ENCODE data around the gene ZNF615. TPM values are rescaled to one million over a fixed set of nuclear protein-coding genes. Genes with fewer than 3 reads are reported as not detected.
A peak's percentile ranks its signal among the peaks of the same experiment; 100 is the strongest.
"Not testable (repeated sequence)": the region's sequence is repeated elsewhere in the genome, so short reads cannot be mapped to it uniquely, and the experiment has no call there.

The ZNF615 gene
- 10 to 100 TPM in 3 of 4 donors, 1 to 10 TPM in 1; 3.6 to 23.9 (median 14.4) TPM for total RNA-seq

DNA sequence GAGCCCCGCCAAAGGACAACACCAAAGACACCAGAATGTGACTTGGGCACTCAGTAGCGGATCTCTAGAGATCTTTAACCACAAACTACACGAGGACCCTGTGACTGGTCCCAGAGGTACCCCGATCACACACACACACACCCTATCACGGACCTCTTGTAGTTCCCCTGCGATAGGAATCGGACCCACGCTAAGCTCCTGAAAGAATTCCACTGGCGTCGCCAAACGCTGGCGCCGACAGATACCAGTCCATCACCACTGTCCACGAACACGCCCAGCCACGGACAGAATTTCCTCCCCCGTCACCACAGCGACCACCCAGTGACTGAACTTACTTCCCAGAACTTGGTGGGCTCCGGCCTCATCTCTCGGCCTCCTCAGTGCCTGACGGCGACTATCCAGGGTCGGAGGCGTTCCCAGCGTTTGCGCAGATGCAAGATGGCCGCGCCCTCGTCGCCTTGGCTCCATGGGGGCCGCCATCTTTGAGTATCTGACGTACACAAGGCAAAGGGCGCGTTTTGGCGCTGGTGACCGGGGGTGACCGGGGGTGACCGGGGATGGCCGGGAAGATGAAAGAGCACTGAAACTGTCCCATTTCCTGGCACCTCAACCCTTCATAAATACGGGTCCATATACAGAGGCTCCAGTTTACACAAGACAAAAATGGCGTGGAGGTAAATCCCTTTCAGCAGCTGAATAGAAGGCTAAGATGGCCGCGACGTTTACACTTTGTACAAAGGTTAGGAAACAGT, at the start of gene ZNF615:
ZNF615 (minus strand) TSS at position 406 of the 752 bp plus-strand sequence. CDS start 4,500 bp downstream, outside the sequence.
- H3K27ac ChIP-seq, result peak within 1 kb of the TSS; percentile 73 to 92 (median 84)
- peak within 1 kb of the TSS; percentile 54 to 77 (median 64) for H3K4me3 ChIP-seq
- in situ Hi-C loops (cut with MboI; ENCODE audit: low pct_ligation_motif_present in 1 of 4, low pct_unique_long_range_greater_than_20kb in 1 of 4, low sequenced_read_pairs in 3 of 4) (no loop called here), intact Hi-C loops (cut with DNase I; ENCODE audit: low total_unique reads) (no loop called here)
- H3K36me3 ChIP-seq, result peaks cover 0 to 25% (median 11%) of the 10 kb centered on the region in 4 donors
- TF ChIP-seq, protein P1, sequence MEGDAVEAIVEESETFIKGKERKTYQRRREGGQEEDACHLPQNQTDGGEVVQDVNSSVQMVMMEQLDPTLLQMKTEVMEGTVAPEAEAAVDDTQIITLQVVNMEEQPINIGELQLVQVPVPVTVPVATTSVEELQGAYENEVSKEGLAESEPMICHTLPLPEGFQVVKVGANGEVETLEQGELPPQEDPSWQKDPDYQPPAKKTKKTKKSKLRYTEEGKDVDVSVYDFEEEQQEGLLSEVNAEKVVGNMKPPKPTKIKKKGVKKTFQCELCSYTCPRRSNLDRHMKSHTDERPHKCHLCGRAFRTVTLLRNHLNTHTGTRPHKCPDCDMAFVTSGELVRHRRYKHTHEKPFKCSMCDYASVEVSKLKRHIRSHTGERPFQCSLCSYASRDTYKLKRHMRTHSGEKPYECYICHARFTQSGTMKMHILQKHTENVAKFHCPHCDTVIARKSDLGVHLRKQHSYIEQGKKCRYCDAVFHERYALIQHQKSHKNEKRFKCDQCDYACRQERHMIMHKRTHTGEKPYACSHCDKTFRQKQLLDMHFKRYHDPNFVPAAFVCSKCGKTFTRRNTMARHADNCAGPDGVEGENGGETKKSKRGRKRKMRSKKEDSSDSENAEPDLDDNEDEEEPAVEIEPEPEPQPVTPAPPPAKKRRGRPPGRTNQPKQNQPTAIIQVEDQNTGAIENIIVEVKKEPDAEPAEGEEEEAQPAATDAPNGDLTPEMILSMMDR (IDR thresholded peaks at IDR 0.05), result no peak
- TF ChIP-seq POLR2A (IDR thresholded peaks at IDR 0.05) (no peak), EP300 (IDR thresholded peaks at IDR 0.05; ENCODE audit: low read depth) (no peak), POLR2AphosphoS5 (IDR thresholded peaks at IDR 0.05) (peak; percentile 46 to 53 (median 46))
- no peaks in the 10 kb centered on the region for H3K27me3 ChIP-seq
- H3K9me3 ChIP-seq, result peaks cover 17 to 27% of the 10 kb centered on the region in 2 donors
- peak; percentile 90 for DNase-seq
- WGBS, 2 donors (ENCODE audit: low coverage in 1 of 2), result 2 to 4% methylated on average over 9 to 39 of the region's 44 CpGs
- H3K4me1 ChIP-seq, result peaks cover 0 to 15% (median 6%) of the 10 kb centered on the region in 4 donors

DNA sequence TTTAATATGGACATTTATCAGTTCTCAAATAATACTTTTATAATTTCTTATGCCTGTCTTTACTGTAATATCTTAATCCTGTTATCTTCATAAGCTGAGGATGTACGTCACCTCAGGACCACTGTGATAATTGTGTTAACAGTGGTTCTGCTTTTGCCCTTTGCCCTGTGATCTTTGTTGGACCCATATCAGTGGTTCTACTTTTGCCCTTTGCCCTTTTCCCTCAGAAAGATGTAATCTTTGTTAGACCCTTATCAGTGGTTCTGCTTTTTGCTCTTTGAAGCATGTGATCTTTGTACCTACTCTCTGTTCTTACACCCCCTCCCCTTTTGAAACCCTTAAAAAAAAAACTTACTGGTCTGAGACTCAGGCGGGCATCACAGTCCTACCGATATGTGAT, 48.5 kb upstream of the ZNF615 start:
- DNase-seq; H3K27me3 ChIP-seq; H3K4me1 ChIP-seq; intact Hi-C loops (cut with DNase I; ENCODE audit: low total_unique reads); H3K27ac ChIP-seq; H3K36me3 ChIP-seq; in situ Hi-C loops (cut with MboI; ENCODE audit: low pct_ligation_motif_present in 1 of 4, low pct_unique_long_range_greater_than_20kb in 1 of 4, low sequenced_read_pairs in 3 of 4); H3K4me3 ChIP-seq: not testable (repeated sequence)
- WGBS, 2 donors (ENCODE audit: low coverage in 1 of 2), result 98 to 100% methylated on average over 3 of the region's 3 CpGs
- H3K9me3 ChIP-seq, result peaks cover 43 to 57% of the 10 kb centered on the region in 2 donors

DNA sequence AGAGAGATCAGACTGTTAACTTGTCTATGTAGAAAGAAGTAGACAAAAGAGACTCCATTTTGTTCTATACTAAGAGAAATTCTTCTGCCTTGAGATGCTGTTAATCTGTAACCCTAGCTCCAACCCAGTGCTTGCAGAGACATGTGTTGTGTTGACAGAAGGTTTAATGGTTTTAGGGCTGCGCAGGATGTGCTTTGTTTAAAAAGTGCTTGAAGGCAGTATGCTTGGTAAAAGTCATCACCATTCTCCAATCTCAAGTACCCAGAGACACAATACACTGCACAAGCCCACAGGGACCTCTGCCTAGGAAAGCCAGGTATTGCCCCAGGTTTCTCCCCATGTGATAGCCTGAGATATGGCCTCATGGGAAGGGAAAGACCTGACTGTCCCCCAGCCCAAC, 43.7 kb upstream of the ZNF615 start:
- intact Hi-C loops (cut with DNase I; ENCODE audit: low total_unique reads); H3K4me1 ChIP-seq; H3K4me3 ChIP-seq; H3K27me3 ChIP-seq; H3K36me3 ChIP-seq; in situ Hi-C loops (cut with MboI; ENCODE audit: low pct_ligation_motif_present in 1 of 4, low pct_unique_long_range_greater_than_20kb in 1 of 4, low sequenced_read_pairs in 3 of 4); DNase-seq; H3K27ac ChIP-seq: not testable (repeated sequence)
- peaks cover 28 to 32% of the 10 kb centered on the region in 2 donors for H3K9me3 ChIP-seq
- WGBS, 2 donors (ENCODE audit: low coverage in 1 of 2), result 38 to 74% methylated on average over 1 of the region's 1 CpG

DNA sequence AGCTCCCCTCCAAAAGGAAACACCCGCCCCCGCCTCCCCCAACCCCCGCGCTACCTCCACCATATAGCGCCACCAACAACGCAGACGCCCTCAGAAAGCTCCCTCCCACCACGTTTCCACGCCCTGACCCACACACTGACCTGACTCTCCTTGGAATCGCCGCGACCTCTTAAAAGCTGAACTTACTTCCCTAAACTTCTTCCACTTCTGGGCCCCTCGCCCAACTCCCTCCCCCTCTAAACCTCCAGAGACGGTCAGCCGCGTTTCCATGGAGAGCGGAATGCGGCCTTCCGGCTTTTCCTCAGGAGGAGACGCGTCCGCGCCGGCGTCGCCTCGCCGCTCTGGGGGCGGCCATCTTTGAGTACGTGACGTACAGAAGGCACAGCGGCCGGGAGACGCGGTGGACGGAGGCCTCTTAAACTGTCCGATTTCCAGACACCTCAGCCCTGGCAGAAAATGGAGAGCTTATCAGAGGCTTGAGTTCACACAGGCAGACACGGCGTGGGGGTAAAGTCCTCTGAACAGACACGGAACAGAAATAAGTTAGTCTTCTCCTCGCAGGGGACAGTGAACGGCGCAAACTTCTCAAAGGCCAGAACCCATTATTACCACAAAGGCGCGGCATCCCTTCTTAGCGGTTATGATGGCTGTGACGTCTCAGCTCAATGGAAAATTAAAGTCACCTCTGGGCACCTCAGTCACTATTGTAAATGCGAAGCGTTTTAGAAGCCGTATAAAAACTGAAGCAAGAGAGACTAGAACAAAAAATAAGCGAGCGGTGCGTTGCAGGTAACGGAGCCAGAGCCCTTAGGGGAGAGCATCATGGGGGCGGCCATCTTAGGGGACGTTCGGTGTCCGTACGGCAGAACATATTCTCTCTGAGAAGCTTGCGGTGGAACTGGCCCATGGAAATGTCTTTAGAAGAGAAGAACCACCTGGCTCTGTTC, 40.8 kb upstream of the ZNF615 start, which contains the start of gene ZNF432:
ZNF432 (minus strand) TSS at position 284 of the 947 bp plus-strand sequence. CDS start 1,970 bp downstream, outside the sequence.
- peaks cover 0 to 29% (median 12%) of the 10 kb centered on the region in 4 donors for H3K36me3 ChIP-seq
- H3K27me3 ChIP-seq, result no peaks in the 10 kb centered on the region
- peak within 1 kb of the TSS; percentile 39 to 68 (median 48) for H3K4me3 ChIP-seq
- peak within 1 kb of the TSS; percentile 84 to 94 (median 92) for H3K27ac ChIP-seq
- peaks cover 31 to 35% of the 10 kb centered on the region in 2 donors for H3K9me3 ChIP-seq
- TF ChIP-seq, protein P1 (IDR thresholded peaks at IDR 0.05), result no peak
- TF ChIP-seq POLR2A (IDR thresholded peaks at IDR 0.05) (peak; percentile 62), EP300 (IDR thresholded peaks at IDR 0.05; ENCODE audit: low read depth) (no peak), POLR2AphosphoS5 (IDR thresholded peaks at IDR 0.05) (peak; percentile 50 to 65 (median 63))
- peaks cover 0 to 5% (median 2%) of the 10 kb centered on the region in 4 donors for H3K4me1 ChIP-seq
- intact Hi-C loops (cut with DNase I; ENCODE audit: low total_unique reads), result no loop called here
- in situ Hi-C loops (cut with MboI; ENCODE audit: low pct_ligation_motif_present in 1 of 4, low pct_unique_long_range_greater_than_20kb in 1 of 4, low sequenced_read_pairs in 3 of 4), result no loop called here
- peak; percentile 90 for DNase-seq
- 0% methylated on average over 14 to 60 of the region's 60 CpGs for WGBS, 2 donors (ENCODE audit: low coverage in 1 of 2)
